Endothelial cell of umbilical vein (primary cell): ENCODE results near the gene MAT1A. TPM values are rescaled to one million over a fixed set of nuclear protein-coding genes. Genes with fewer than 3 reads are reported as not detected.

Experiments used
- BruUV-seq: library from RNA; stranded (reverse); fragments of 400-500 nt; replicated peaks from 2 replicates; lab custom pipeline; 2021; lab: Mats Ljungman, UMichigan
- CTCF ChIA-PET: fragments of 300-600, 350-600 bp; sonication (Branson Sonifier 250); formaldehyde crosslinking; loops from one replicate; lab custom pipeline; 2021; ENCODE audit warnings: antibody characterized with exemption, inconsistent platforms; lab: Charles Lee
- POLR2A ChIA-PET: fragments of 300-600, 350-600 bp; sonication (Branson Sonifier 250); formaldehyde crosslinking; loops from one replicate; lab custom pipeline; 2021; ENCODE audit warnings: antibody characterized with exemption, inconsistent platforms; lab: Charles Lee
- DNase-seq: peaks from one replicate; pipeline ENCODE4 v3.0.0-alpha.2; 2011; ENCODE audit warnings: low read depth, low spot score
- FAIRE-seq: peaks from 2 replicates; lab custom pipeline; 2011; peaks lifted over from hg19 to GRCh38; lab: Jason Lieb, UNC
- H2AFZ ChIP-seq: 2 replicates; pipeline ENCODE4 v1.6.0; 2012; ENCODE audit warnings: low read depth, low read length, control low read depth, inconsistent platforms
- H3K27ac ChIP-seq: 2 replicates; pipeline ENCODE4 v1.5.1; 2011; ENCODE audit warnings: low read depth, mild to moderate bottlenecking, control low read depth, low read length, moderate library complexity; ENCODE audit not compliant: insufficient read depth
- H3K27me3 ChIP-seq, 2 experiments: 2 replicates each; pipeline versions ENCODE4 v1.6.0 to v1.6.1; 2011; ENCODE audit warnings: low read length in 2 of 2, mixed read lengths in 1 of 2; ENCODE audit not compliant: control insufficient read depth in 2 of 2, insufficient read depth in 2 of 2
- H3K36me3 ChIP-seq, 2 experiments: 2 replicates in 1 of 2; 3 replicates in 1 of 2; pipeline ENCODE4 v1.5.1; 2011; ENCODE audit warnings: low read length in 2 of 2, mild to moderate bottlenecking in 1 of 2, moderate library complexity in 1 of 2; ENCODE audit not compliant: control insufficient read depth in 2 of 2, insufficient read depth in 2 of 2; ENCODE audit errors: extremely low read depth in 1 of 2
- H3K4me1 ChIP-seq: 3 replicates; pipeline ENCODE4 v1.5.1; 2011; ENCODE audit warnings: mild to moderate bottlenecking, low read length; ENCODE audit not compliant: control insufficient read depth, insufficient read depth; ENCODE audit errors: extremely low read depth
- H3K4me2 ChIP-seq: 2 replicates; pipeline ENCODE4 v1.6.1; 2011; ENCODE audit warnings: low read length, control low read depth, mixed read lengths; ENCODE audit not compliant: insufficient read depth
- H3K4me3 ChIP-seq, 3 experiments: fragments of 200-600 bp in 1 of 3; sonication (generic), shearing (Covaris generic) in 1 of 3; replicated peaks in 1 of 3; 2 replicates each; pipeline ENCODE4 v1.5.1; 2011 to 2016; ENCODE audit warnings: control low read depth in 3 of 3, low read length in 3 of 3, mild to moderate bottlenecking in 2 of 3, inconsistent platforms in 1 of 3, low read depth in 1 of 3, moderate library complexity in 1 of 3; ENCODE audit not compliant: insufficient read depth in 1 of 3
- H3K79me2 ChIP-seq: 2 replicates; pipeline ENCODE4 v1.6.0; 2012; ENCODE audit warnings: low read length, inconsistent platforms; ENCODE audit not compliant: control insufficient read depth, insufficient read depth
- H3K9ac ChIP-seq: replicated peaks from 2 replicates; pipeline ENCODE3; 2011; ENCODE audit warnings: low read length, control low read depth; ENCODE audit not compliant: insufficient read depth; ENCODE audit errors: extremely low read depth
- H3K9me1 ChIP-seq: replicated peaks from 3 replicates; pipeline ENCODE4 v1.6.0; 2011; ENCODE audit warnings: mild to moderate bottlenecking, low read length; ENCODE audit not compliant: control insufficient read depth, insufficient read depth; ENCODE audit errors: extremely low read depth
- H3K9me3 ChIP-seq: replicated peaks from 2 replicates; pipeline ENCODE4 v1.5.1; 2012; ENCODE audit warnings: low read length, inconsistent platforms; ENCODE audit not compliant: control insufficient read depth, insufficient read depth
- H4K20me1 ChIP-seq: replicated peaks from 2 replicates; pipeline ENCODE3; 2011; ENCODE audit warnings: mild to moderate bottlenecking, low read length; ENCODE audit not compliant: control insufficient read depth, insufficient read depth; ENCODE audit errors: extremely low read depth
- EZH2 ChIP-seq: IDR thresholded peaks from 2 replicates; pipeline ENCODE4 v1.6.1; 2012; ENCODE audit warnings: borderline replicate concordance, low read depth, mild to moderate bottlenecking, moderate library complexity, low read length, inconsistent platforms; ENCODE audit not compliant: severe bottlenecking
- FOS ChIP-seq: IDR thresholded peaks from 2 replicates; pipeline ENCODE4 v1.6.1; 2011; ENCODE audit warnings: mild to moderate bottlenecking, low read length, moderate library complexity, borderline replicate concordance; ENCODE audit not compliant: insufficient read depth
- GATA2 ChIP-seq: IDR thresholded peaks from 2 replicates; pipeline ENCODE4 v1.7.0; 2011; ENCODE audit warnings: low read depth, mild to moderate bottlenecking, moderate library complexity, mixed read lengths, low read length; ENCODE audit not compliant: insufficient read length, insufficient read depth
- JUN ChIP-seq: IDR thresholded peaks from 2 replicates; pipeline ENCODE4 v1.6.1; 2011; ENCODE audit warnings: borderline replicate concordance, low read depth; ENCODE audit not compliant: insufficient read length, insufficient read depth
- MAX ChIP-seq: IDR thresholded peaks from 2 replicates; pipeline ENCODE4 v1.6.1; 2011; ENCODE audit not compliant: insufficient read depth, insufficient read length
- MYC ChIP-seq: IDR thresholded peaks from one replicate; pipeline ENCODE4 v1.6.1; 2011; ENCODE audit warnings: mild to moderate bottlenecking, low read depth, low read length
- POLR2A ChIP-seq: IDR thresholded peaks from 2 replicates; pipeline ENCODE4 v1.6.1; 2012; ENCODE audit warnings: low read depth, mild to moderate bottlenecking, control low read depth, low read length
- POLR2AphosphoS5 ChIP-seq: IDR thresholded peaks from 2 replicates; pipeline ENCODE4 v1.6.1; 2012; ENCODE audit warnings: low read depth, mild to moderate bottlenecking, control low read depth, low read length, moderate library complexity; ENCODE audit not compliant: insufficient read depth
- dilution Hi-C: fragments of 300-500 bp; cut with MboI; formaldehyde crosslinking; loops from one replicate; pipeline ENCODE4 v1.15.0; 2019; ENCODE audit warnings: low sequenced_read_pairs; ENCODE audit not compliant: extremely low pct_ligation_motif_present
- intact Hi-C: fragments of 100-400 bp; cut with micrococcal nuclease; formaldehyde crosslinking; loops from one replicate; pipeline ENCODE4 v1.10.0; 2022
- polyA plus RNA-seq, 4 experiments: library from polyadenylated mRNA; depleted of rRNA in 3 of 4; stranded (reverse) in 3 of 4; unstranded in 1 of 4; fragments of >200 nt; gene quantifications; 2 replicates each; pipeline versions ENCODE4 v1.2.1 to v1.2.3, GENCODE V29; 2011 to 2012; ENCODE audit warnings: missing spikeins in 1 of 4
- total RNA-seq: library from RNA; stranded (reverse); gene quantifications from 2 replicates; pipeline ENCODE4 v1.2.3, GENCODE V29; 2021
- TF ChIP-seq, protein P1 (sequence below), 2 donors: IDR thresholded peaks; 1 replicate in 1 of 2; 2 replicates in 1 of 2; pipeline ENCODE4 v1.5.1; 2011; ENCODE audit warnings: low read length in 2 of 2, mild to moderate bottlenecking in 2 of 2, moderate library complexity in 2 of 2, control low read depth in 1 of 2, inconsistent platforms in 1 of 2, low read depth in 1 of 2; ENCODE audit not compliant: insufficient read depth in 1 of 2; ENCODE audit errors: extremely low read depth in 1 of 2

The MAT1A gene
- total and polyA plus RNA-seq, 2 donors (not counting 3 experiments of a cell fraction or from before 2014, with no cell fraction given), result not detected

GRCh38 chr10:80319725-80320290 is 30.4 kb upstream of the MAT1A start:
- BruUV-seq, result no TSS peak
- DNase-seq, result no peak
- no peaks in the 10 kb centered on the region for H4K20me1 ChIP-seq
- no peaks in the 10 kb centered on the region for H3K36me3 ChIP-seq
- dilution Hi-C loops, result no loop called here
- TF ChIP-seq JUN (no peak), POLR2AphosphoS5 (no peak)
- no peak overlapping the region for H3K9ac ChIP-seq
- ChIA-PET POLR2A (no interaction called here), CTCF (no interaction called here)
- H3K9me1 ChIP-seq, result no peaks in the 10 kb centered on the region
- H3K4me1 ChIP-seq, result no peaks in the 10 kb centered on the region
- no peak for FAIRE-seq
- H3K79me2 ChIP-seq, result no peaks in the 10 kb centered on the region
- intact Hi-C loops, result no loop called here
- no peak overlapping the region for H3K4me2 ChIP-seq
- H3K4me3 ChIP-seq, result no peak overlapping the region
- no peak overlapping the region for H2AFZ ChIP-seq
- peaks cover 1 to 2% of the 10 kb centered on the region in 2 experiments for H3K27me3 ChIP-seq
- H3K27ac ChIP-seq, result no peak overlapping the region
- no peaks in the 10 kb centered on the region for H3K9me3 ChIP-seq

DNA sequence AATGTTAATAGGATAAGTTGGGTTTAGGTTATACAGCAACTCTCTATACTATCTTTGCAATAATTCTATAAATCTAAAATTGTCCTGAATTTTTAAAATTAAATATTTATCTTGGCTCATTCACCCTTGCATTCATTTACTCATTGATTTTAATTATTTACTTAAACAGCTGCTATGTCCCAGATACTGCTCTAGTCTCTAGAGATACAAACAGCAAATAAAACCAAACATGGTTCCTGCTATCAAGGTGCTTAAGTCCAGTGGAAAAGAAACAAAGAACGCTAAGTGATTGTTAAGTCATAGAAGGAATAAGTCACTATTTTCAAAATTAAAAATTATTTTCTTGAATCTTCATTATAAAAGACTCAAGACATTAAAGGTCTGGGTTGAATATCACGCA is 29.9 kb upstream of the MAT1A start:
- Histone ChIP-seq H3K27me3 (peaks cover 0 to 2% of the 10 kb centered on the region in 2 experiments), H2AFZ (no peak overlapping the region), H3K4me2 (no peak overlapping the region), H4K20me1 (no peaks in the 10 kb centered on the region), H3K4me3 (no peak overlapping the region), H3K9me1 (no peaks in the 10 kb centered on the region), H3K9ac (no peak overlapping the region), H3K9me3 (no peaks in the 10 kb centered on the region), H3K36me3 (no peaks in the 10 kb centered on the region), H3K79me2 (no peaks in the 10 kb centered on the region), H3K4me1 (no peaks in the 10 kb centered on the region), H3K27ac (no peak overlapping the region)
- BruUV-seq, result no TSS peak
- ChIA-PET CTCF (no interaction called here), POLR2A (no interaction called here)
- dilution Hi-C loops (no loop called here), intact Hi-C loops (no loop called here)
- FAIRE-seq, result no peak
- TF ChIP-seq JUN (no peak), MAX (no peak), EZH2 (no peak), FOS (no peak), POLR2AphosphoS5 (no peak), MYC (no peak), GATA2 (no peak), POLR2A (no peak)
- TF ChIP-seq, protein P1, sequence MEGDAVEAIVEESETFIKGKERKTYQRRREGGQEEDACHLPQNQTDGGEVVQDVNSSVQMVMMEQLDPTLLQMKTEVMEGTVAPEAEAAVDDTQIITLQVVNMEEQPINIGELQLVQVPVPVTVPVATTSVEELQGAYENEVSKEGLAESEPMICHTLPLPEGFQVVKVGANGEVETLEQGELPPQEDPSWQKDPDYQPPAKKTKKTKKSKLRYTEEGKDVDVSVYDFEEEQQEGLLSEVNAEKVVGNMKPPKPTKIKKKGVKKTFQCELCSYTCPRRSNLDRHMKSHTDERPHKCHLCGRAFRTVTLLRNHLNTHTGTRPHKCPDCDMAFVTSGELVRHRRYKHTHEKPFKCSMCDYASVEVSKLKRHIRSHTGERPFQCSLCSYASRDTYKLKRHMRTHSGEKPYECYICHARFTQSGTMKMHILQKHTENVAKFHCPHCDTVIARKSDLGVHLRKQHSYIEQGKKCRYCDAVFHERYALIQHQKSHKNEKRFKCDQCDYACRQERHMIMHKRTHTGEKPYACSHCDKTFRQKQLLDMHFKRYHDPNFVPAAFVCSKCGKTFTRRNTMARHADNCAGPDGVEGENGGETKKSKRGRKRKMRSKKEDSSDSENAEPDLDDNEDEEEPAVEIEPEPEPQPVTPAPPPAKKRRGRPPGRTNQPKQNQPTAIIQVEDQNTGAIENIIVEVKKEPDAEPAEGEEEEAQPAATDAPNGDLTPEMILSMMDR (IDR thresholded peaks at IDR 0.05; ENCODE audit: extremely low read depth in 1 of 2, insufficient read depth in 1 of 2, low read depth in 1 of 2, low read length in 2 of 2), result no peak
- DNase-seq, result no peak
